NCI-H2196 (cell line): ENCODE measurements around the gene KAT8.
A peak's percentile ranks its signal among the peaks of the same experiment; 100 is the strongest.
"Not testable (repeated sequence)": the region's sequence is repeated elsewhere in the genome, so short reads cannot be mapped to it uniquely, and the experiment has no call there.

Source experiments
- DNase-seq: peaks from one replicate; lab custom pipeline; 2025; ENCODE audit not compliant: unreplicated experiment; lab: John Stamatoyannopoulos, UW

Gene KAT8

DNA sequence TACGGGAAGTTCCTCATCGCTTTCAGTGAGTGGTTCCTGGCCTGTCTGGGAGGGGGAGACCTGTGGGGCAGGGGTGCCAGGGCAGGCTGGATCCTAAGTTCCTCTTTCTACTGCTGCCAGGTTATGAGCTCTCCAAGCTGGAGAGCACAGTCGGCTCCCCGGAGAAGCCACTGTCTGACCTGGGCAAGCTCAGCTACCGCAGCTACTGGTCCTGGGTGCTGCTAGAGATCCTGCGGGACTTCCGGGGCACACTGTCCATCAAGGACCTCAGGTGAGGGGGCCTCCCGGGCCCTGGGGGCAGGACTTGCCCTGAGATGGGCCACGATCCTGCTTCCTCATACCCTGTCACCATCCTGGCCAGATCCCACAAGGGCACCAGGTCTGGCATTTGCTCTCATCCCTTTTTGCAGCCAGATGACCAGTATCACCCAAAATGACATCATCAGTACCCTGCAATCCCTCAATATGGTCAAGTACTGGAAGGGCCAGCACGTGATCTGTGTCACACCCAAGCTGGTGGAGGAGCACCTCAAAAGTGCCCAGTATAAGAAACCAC lies 12.9 kb downstream of the KAT8 start:
- peak; percentile 28 for DNase-seq

DNA sequence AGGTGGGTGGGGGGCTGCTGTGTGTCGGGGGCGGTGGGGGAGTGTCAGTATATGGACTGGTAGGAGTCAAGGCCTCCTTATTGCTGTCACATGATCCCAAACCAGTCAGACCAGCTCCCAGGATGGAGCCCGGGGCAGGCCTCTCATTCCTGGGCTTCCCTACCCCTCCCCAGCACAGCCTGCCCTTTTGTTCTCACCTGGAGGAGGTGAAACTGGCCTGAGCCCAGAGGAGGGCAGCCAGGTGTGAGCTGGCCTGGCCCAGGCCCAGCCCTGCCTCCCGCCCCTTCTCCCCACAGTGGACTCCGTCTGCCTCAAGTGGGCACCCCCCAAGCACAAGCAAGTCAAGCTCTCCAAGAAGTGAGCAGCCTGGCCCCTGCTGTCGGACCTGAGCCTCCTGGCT lies 13.4 kb downstream of the KAT8 start:
- peak; percentile 67 for DNase-seq

DNA sequence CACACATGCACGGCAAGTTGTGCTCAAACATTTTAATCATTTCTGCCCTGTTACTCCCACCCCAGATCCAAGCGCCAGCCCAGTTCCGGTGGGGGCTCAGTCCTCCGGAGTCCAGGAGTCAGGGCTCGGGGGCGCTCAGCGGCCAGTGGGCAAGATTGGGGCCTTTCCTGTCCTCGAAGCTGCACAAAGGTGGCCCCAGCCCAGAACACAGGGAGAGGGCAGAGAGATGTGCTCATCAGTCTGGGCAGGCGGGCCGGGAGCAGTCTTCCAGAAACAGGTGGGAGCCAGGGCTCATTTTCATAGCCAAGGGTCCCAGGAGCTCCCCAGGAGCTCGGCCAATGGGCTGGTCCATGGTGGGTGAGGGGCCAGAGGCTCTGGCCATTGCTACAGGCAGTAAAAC lies 14.0 kb downstream of the KAT8 start:
- DNase-seq: no peak

DNA sequence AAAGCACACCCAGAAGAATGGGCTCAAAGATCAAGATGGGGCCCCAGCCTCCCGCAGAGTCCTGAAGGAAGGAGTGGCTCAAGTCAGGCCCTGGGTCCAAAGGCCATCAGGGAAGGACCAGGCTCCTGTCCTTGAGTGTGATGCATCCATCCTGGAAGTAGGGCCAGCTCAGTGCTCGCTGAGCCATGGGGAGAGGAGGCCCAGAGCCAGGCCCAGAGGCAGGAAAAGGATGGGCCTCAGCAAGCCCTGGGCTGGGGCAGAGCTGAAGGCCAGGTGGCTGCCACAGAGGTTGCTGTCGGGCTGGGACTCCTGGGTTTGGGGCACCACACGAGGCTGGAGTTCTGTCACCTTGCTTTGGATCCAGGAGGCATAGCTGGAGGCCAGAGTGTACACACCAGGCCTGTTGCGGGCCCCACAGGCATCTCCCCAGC lies 14.4 kb downstream of the KAT8 start:
- DNase-seq: no peak

DNA sequence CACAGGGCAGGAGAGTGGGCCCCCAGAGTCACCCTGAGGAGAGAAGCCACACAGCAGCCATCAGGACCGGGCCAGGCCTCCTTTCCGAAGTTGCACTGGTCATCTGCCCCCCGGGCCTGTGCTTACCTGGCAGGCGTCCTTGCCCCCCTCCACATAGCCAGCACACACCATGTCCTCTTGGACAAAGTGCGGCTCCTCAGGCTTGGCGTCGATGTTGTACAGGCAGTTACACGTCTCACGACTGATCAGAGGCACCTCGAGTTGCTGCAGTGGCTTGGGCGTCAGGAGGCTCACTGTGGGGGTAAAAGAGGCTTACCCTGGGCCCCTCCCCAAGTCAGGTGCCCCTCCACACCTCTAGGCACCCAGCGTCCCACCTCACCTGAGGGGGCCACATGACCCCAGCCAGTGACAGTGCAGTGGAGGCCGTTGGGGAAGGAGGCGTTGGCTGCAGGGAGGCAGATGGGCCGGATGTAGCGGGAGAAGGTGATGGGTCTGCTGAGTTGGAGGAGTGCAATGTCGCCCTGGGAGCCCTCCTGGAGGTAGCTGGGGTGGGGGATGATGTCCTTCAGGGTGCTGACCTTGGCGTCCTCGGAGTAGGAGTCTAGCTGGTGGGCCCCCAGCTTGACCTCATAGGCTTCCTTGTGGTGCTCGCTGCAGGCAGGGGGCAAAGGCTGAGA lies 15.0 kb downstream of the KAT8 start:
- no peak for DNase-seq

DNA sequence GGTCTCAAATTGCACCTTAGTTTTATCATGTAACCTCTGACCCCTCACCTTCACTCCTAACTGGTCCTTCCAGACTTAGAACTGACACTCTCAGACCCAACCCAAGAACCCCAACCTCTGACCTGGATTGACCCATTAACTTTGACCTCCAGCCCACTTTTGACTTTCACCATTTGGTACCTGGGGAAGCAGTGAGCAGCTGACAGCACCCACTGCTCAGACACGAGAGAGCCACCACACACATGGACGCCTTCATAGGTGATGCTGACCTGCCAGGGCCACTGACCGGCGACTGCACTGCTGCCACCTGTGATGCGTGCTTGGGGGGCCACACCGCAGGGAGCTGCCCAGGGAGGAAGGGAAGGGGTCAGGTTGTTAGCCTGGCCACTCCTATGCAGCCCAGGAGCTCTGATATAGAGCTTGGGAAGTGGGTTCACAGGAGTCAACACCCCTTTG lies 15.6 kb downstream of the KAT8 start:
- DNase-seq: no peak

DNA sequence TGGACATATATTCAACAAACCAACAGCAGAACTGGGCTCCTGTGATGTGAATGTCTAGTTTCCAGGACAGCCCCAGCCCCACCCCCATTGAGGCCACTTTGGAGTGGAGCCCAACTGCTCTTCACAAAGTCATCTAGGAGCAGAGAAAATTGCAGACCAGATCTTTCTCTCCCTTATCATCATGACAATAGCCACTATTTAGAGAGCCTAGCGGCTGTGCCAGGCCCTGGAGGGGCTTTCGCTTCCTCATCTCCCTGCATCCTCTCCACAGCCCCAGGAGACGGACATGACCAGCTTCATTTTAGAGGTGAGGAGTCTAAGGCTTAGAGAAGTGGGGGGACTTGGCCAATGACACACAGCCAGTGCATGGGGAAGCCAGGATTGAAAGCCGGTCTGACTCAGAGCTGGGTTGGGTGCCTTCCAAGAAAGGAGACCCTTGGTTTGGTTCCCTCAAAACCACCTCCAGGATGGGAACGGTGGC lies 16.7 kb downstream of the KAT8 start:
- DNase-seq: peak; percentile 30

DNA sequence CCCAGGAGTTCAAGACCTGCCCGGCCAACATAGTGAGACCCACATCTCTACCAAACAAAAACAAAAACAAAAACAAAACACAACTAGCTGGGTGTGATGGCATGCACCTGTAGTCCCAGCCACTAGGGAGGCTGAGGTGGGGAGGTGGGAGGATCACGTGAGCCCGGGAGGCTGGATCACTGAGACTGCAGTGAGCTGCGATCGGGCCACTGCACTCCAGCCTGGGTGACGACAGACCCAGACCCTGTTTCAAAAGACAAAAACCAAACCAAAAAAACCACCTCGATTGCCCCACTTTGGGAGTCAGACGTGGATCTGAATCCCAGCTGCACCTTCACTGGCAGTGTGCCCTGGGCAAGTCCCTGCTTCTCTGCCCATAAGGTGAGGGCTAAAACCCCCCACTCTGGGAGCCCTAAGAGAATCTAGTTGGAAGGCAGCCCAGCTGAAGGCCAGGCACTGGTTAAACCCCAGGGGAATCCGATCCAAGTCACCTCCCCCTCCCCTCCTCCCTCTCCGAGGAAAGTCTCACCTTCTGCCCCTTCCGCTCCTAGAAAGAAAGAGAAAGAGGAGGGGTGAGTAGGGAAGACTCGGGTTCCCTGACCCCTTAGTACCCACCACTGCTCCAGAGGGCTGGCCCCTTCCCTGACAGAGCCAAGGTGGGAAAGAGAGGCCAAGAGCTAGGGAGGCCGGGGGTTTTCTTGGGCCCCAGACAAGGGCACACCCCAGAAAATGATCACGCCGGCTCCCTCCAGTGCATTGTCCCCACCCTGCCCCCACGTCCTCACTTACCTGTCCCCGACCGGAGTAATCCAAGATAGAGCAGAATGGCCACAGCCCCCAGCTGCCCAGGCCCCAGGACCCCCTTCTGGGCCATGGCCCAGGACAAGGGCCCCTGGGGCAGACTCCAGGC lies 17.4 kb downstream of the KAT8 start:
- DNase-seq: peak; percentile 61

DNA sequence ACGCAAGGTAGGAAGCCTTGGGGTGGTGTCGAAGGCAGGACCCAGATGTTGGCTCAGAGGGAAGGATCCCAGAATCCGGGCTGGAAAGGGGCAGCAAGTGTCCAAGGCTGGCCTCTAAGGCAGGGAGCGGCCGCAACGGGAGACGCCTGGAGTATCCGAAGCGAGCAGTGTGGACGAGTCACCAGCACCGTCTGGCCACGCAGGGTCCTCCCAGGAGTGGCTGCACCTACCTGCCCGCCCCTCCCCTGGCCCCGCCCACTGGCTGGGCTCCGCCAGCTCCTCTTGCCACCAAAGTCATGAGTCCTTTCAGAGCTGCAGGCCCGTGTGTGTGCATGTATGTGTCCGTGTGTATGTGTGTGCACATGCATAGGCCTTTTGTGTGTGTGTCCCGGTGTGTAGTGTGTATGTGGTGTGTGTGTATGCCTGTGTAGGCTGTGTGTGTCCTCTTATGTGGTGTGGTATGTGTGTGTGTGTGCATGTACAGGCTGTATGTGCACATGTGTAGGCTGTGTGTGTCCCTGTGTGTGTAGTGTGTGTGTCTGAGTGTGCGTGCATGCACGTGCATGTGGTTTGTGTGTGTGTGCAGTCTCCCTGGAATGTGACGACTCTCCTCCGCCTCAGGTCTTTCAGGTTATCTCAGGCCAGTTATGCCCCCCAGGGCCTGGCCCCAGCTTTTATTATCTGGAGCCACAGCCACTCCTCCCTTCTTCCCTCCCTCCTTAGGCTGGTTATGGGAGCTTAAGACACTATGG lies 18.2 kb downstream of the KAT8 start, which contains the start of gene PRSS8:
PRSS8 (minus strand) TSS at position 193 of the 752 bp plus-strand sequence. CDS start 229 bp downstream, outside the sequence.
- peak; percentile 56 for DNase-seq

DNA sequence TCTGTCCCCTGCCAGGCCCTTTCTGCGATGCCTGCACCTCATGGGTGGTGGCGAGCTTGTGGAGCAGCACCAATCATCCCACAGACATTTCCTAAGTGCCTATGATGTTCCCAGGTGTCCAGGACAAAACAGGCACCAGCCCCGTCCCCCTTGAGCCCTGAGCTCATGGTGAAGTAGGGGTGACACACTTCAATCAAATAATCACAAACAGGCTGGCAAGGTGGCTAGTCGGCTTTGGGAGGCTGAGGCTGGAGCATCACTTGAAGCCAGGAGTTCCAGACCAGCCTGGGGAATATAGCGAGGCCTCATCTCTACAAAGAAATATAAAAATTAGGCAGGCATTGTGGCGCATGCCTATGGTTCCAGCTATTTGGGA lies 18.8 kb downstream of the KAT8 start:
- no peak for DNase-seq

DNA sequence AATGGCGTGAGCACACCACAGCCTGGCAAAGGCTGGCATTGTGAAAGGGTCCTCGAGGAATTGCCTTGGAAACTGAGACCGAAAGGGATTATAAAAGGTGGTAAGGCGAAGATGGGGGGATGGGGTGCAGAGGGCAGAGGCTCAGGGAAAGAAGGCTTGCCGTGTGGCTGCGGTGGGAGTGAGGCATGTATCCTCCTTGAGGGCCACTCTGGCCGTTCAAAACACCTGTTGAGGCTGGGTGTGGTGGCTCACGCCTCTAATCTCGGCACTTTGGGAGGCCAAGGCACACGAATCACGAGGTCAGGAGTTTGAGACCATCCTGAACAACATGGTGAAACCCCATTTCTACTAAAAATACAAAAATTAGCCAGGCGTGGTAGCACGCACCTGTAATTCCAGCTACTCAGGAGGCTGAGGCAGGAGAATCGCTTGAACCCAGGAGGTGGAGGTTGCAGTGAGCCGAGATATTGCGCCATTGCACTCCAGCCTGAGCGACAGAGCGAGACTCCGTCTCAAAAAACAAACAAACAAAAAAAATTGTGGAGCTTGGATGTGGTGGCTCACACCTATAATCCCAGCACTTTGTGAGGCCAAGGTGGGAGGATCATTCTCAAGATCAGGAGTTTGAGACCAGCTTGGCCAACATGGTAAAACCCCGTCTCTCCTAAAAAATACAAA lies 19.5 kb downstream of the KAT8 start:
- DNase-seq: not testable (repeated sequence)

DNA sequence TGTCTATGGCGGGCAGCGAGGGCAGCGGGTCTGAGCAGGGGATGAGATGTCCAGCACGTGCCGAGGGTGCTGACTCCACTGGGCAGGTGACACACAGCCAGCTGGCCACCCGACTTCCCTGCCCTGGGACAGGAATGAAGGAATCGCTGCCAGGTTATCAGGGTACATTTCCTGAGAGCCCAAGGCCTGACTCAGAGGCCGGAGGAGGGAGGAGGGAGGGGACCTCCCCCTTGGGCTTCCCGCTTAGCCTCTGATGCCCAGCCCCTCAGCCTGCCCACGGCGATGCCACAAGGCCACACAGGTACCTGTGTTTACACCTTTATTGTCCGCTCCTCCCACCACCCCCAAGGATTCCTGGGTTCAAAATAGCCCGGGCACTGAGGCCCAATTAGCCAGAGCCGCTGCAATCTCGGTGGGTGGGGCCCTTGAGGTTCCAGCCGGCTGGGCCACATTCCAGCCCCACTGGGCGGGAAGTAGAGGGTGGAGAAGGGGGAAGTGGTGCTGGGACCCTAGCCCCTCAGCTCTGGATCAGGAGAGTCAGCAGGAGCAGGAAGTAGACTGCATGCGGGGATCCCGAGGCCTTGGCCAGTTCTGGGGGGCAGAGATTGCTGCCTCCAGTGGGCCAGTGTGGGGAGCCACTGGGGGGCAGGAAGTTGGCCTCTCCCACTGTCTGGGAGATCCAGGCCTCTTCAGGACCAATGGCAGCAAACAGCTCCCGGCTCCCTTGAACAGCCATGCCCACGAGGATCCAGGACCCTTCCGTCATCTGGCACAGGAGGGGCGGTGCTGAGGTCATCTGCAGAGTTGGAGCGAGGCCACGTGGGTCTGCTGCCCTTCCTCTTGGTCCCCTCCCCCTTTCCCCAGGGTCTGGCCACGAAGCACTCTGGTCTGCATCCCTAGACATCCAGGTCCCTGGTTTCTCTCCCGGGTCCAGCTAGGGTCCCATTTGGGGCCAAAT lies 21.4 kb downstream of the KAT8 start:
- DNase-seq: no peak

DNA sequence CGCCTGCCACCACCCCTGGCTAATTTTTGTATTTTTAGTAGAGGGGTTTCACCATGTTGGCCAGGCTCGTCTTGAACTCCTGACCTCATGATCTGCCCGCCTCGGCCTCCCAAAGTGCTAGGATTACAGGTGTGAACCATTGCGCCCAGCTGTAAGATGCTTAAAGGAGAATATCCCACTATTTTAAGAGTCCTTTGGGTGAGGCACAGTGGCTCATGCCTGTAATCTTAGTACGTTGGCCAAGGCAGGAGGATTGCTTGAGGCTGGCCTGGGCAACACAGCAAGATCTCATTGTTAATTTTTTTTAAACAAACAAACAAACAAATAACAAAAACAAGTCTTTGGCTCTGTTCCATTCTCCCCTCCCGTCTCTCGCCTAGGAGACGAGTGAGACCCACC lies 23.6 kb downstream of the KAT8 start:
- DNase-seq: not testable (repeated sequence)

DNA sequence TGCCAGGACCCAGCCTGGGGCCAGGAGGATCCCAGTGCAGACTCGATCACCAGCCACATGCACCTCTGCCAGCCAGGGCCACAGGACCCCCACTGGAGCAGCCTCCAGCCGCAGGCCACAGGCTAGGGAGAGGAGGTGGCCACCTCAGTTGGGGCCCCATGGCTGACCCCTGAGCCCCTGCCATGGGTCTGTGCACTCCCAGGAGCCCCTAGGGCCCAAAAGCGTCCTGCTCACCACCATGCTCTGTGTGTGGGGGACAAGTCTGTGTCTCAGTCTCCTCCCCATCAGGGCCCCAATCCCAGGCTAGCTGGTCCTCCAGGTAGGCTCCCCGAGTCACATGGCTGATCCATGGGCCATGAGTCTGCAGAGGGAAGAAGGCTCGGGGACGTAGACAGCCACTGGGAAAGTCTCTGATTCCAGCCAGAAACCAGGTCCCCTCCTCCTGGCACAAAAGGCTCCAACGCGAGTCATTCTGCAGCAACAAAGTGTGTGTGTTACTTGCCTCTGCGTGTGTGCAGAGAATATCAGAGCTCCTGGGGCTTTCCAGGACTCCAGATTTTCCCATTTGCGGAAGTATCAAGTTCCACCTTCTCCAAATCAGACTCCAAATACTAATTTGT lies 24.1 kb downstream of the KAT8 start:
- no peak for DNase-seq

DNA sequence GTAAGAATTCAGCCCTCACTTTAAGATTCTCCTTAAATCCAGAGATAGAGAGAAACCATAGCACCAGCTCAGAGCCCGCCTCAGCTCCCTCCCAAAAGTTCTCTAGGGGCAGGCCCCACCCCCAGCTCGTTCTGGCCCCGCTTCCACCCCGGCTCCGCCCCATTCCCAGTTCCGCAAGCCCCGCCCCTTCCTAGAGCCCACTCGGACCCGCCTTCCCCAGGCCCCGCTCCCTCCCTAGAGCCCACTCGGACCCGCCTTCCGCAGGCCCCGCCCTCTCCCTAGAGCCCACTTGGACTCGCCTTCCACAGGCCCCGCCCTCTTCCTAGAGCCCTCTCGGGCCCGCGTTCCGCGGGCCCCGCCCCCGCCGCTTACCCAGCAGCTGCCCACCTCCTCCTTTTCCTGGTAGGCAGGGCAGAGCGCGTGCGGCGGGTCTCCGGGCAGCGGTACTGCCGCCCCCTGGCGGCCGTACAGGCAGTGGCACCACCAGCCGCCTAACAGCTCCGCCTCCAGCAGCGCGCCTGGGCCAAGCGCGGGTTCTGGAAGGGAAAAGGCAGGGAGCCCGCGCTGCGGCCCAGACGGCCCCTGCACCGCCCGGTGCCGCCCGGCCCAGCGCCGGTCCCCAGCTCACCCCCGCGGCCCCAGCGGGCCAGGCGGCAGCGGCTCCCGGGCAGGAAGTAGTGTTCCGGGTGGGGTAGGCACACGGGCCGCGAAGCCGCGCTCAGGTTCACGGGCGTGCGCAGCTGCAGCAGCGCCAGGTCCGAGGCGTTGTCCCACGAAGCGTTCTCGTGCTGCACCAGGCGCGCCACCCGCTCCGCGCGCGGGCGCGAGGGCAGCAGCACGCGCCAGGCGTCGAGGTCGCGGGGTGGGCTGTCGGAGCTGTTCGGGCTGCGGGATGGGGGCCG lies 24.9 kb downstream of the KAT8 start:
- peak; percentile 100 for DNase-seq

DNA sequence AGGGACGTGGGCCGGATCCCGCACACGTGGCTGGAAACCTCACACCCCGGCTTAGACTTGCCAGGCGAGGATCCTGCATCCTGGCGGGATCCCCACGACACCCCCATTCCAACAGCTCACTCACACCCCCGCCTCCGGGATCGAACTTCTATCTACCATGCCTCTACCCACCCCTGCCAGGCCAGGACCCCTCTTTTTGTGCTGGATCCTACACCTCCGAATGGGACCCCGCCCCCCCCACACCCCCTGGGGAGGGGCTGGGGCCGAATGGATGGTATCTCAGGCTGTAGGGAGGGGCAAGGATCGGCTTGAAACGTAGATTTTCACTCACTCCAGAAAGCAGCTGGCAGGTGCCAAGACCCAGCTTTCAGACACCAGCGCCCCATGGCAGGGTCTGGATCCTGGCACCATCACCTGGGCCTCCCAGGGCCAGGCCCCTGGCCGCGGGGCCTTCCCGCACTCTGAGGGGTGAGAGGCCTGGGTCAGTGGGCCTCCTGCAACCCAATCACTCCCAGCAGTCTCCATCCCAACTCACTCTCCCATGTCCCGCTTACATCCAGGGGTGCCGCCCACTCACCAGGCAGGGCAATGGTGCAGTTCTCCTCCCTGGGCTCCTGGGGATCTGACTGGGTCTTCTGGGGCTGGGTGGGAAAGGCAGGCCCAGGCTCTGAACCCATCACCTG lies 25.7 kb downstream of the KAT8 start:
- DNase-seq: no peak

DNA sequence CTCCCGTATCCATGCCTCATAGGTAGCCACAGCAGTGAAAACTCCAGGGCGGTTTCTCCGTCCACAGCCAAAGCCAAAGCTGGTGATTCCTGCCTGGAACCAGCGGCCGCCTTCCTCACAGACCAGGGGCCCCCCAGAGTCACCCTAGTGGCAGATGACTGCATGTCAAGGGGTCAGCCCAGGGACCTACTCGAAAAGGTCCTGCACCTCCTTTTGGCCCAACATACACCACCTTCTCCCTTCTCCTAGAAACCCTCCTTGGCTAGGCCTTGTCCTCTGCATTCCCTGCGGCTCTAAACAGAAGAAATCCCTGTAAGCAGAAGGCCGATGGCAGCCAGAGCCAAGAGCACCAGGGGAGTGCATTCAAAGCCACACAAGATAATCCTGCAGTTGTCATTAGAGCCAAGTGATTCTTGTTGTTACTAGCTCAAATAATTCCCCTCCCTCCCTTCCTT lies 26.3 kb downstream of the KAT8 start:
- no peak for DNase-seq
